Stimulated activated naive CD8-positive, alpha-beta T cell treated with anti-CD3 and anti-CD28 coated beads, Interleukin-15, Interleukin-2, amounts not matched to agents 100 ng/mL and 50 ng/mL, for 24 hours (primary cell): ENCODE data around the gene TMOD4.
"Not testable (repeated sequence)": the region's sequence is repeated elsewhere in the genome, so short reads cannot be mapped to it uniquely, and the experiment has no call there.

Experiments
- H3K27ac Mint-ChIP-seq: one replicate; pipeline ENCODE4 v1.8.0; 2021; ENCODE audit warnings: mild to moderate bottlenecking, mixed read lengths
- H3K27me3 Mint-ChIP-seq: one replicate; pipeline ENCODE4 v1.8.0; 2021; ENCODE audit warnings: mixed read lengths
- H3K36me3 Mint-ChIP-seq: one replicate; pipeline ENCODE4 v1.8.0; 2021; ENCODE audit warnings: low read depth, mixed read lengths
- H3K4me1 Mint-ChIP-seq: one replicate; pipeline ENCODE4 v1.8.0; 2021; ENCODE audit warnings: low read depth, mixed read lengths
- H3K4me3 Mint-ChIP-seq: one replicate; pipeline ENCODE4 v1.8.0; 2021; ENCODE audit warnings: mild to moderate bottlenecking, mixed read lengths
- H3K9me3 Mint-ChIP-seq: one replicate; pipeline ENCODE4 v1.8.0; 2021; ENCODE audit warnings: mixed read lengths

TMOD4 gene

GRCh38 chr1:151192047-151192446, 16.3 kb upstream of the TMOD4 start:
- peaks cover 34% of the 10 kb centered on the region for H3K4me1 Mint-ChIP-seq
- H3K9me3 Mint-ChIP-seq, result no peaks in the 10 kb centered on the region
- no peak overlapping the region for H3K27ac Mint-ChIP-seq
- no peak overlapping the region for H3K4me3 Mint-ChIP-seq
- peaks cover 3% of the 10 kb centered on the region for H3K36me3 Mint-ChIP-seq
- H3K27me3 Mint-ChIP-seq, result no peaks in the 10 kb centered on the region

GRCh38 chr1:151189637-151190445, 14.1 kb upstream of the TMOD4 start, which contains the start of gene VPS72:
TSS of gene VPS72 (minus strand) at chr1:151190197. CDS start at chr1:151190121, 76 bp downstream.
- Mint-ChIP-seq H3K27ac (peak within 1 kb of the TSS; percentile 98), H3K4me1 (peaks cover 30% of the 10 kb centered on the region), H3K4me3 (peak within 1 kb of the TSS; percentile 98), H3K36me3 (peaks cover 15% of the 10 kb centered on the region), H3K9me3 (no peaks in the 10 kb centered on the region), H3K27me3 (no peaks in the 10 kb centered on the region)

GRCh38 chr1:151188667-151189066, 12.9 kb upstream of the TMOD4 start:
- peaks cover 30% of the 10 kb centered on the region for H3K4me1 Mint-ChIP-seq
- peak overlapping the region; percentile 98 for H3K27ac Mint-ChIP-seq
- not testable (repeated sequence) for H3K9me3 Mint-ChIP-seq, H3K27me3 Mint-ChIP-seq
- peaks cover 24% of the 10 kb centered on the region for H3K36me3 Mint-ChIP-seq
- peak overlapping the region; percentile 98 for H3K4me3 Mint-ChIP-seq

- peaks cover 30% of the 10 kb centered on the region for H3K4me1 Mint-ChIP-seq
- no peaks in the 10 kb centered on the region for H3K9me3 Mint-ChIP-seq
- peaks cover 36% of the 10 kb centered on the region for H3K36me3 Mint-ChIP-seq
- H3K27me3 Mint-ChIP-seq, result no peaks in the 10 kb centered on the region
- no peak overlapping the region for H3K4me3 Mint-ChIP-seq
- no peak overlapping the region for H3K27ac Mint-ChIP-seq
Measured at GRCh38 chr1:151187205-151187604, 11.4 kb upstream of the TMOD4 start.

- Mint-ChIP-seq H3K9me3 (no peaks in the 10 kb centered on the region), H3K4me3 (no peak overlapping the region), H3K27me3 (no peaks in the 10 kb centered on the region), H3K27ac (no peak overlapping the region), H3K4me1 (peaks cover 16% of the 10 kb centered on the region), H3K36me3 (peaks cover 52% of the 10 kb centered on the region)
Measured at GRCh38 chr1:151184211-151184610, 8.4 kb upstream of the TMOD4 start.

GRCh38 chr1:151176514-151177045, 799 bp upstream of the TMOD4 start:
- no peaks in the 10 kb centered on the region for H3K9me3 Mint-ChIP-seq
- H3K4me1 Mint-ChIP-seq, result no peaks in the 10 kb centered on the region
- no peak overlapping the region for H3K27ac Mint-ChIP-seq
- no peak overlapping the region for H3K4me3 Mint-ChIP-seq
- H3K36me3 Mint-ChIP-seq, result peaks cover 60% of the 10 kb centered on the region
- no peaks in the 10 kb centered on the region for H3K27me3 Mint-ChIP-seq

- Mint-ChIP-seq H3K27ac (no peak overlapping the region), H3K27me3 (no peaks in the 10 kb centered on the region), H3K4me1 (no peaks in the 10 kb centered on the region), H3K4me3 (no peak overlapping the region), H3K36me3 (peaks cover 52% of the 10 kb centered on the region), H3K9me3 (no peaks in the 10 kb centered on the region)
Measured at GRCh38 chr1:151175041-151175741, 590 bp downstream of the TMOD4 start.

- H3K27me3 Mint-ChIP-seq, result no peaks in the 10 kb centered on the region
- peaks cover 15% of the 10 kb centered on the region for H3K4me1 Mint-ChIP-seq
- no peak overlapping the region for H3K4me3 Mint-ChIP-seq
- H3K27ac Mint-ChIP-seq, result peak overlapping the region; percentile 45
- H3K36me3 Mint-ChIP-seq, result peaks cover 55% of the 10 kb centered on the region
- H3K9me3 Mint-ChIP-seq, result no peaks in the 10 kb centered on the region
Measured at GRCh38 chr1:151171190-151171589, 4.6 kb downstream of the TMOD4 start.

GRCh38 chr1:151167116-151167515, 8.7 kb downstream of the TMOD4 start:
- peak overlapping the region; percentile 98 for H3K27ac Mint-ChIP-seq
- H3K36me3 Mint-ChIP-seq, result peaks cover 57% of the 10 kb centered on the region
- no peaks in the 10 kb centered on the region for H3K9me3 Mint-ChIP-seq
- no peaks in the 10 kb centered on the region for H3K27me3 Mint-ChIP-seq
- peak overlapping the region; percentile 95 for H3K4me3 Mint-ChIP-seq
- peaks cover 45% of the 10 kb centered on the region for H3K4me1 Mint-ChIP-seq

GRCh38 chr1:151166505-151166956, 9.2 kb downstream of the TMOD4 start:
- H3K36me3 Mint-ChIP-seq, result peaks cover 59% of the 10 kb centered on the region
- no peaks in the 10 kb centered on the region for H3K9me3 Mint-ChIP-seq
- peaks cover 51% of the 10 kb centered on the region for H3K4me1 Mint-ChIP-seq
- H3K4me3 Mint-ChIP-seq, result peak overlapping the region; percentile 95
- peak overlapping the region; percentile 98 for H3K27ac Mint-ChIP-seq
- H3K27me3 Mint-ChIP-seq, result no peaks in the 10 kb centered on the region

- peaks cover 55% of the 10 kb centered on the region for H3K4me1 Mint-ChIP-seq
- H3K36me3 Mint-ChIP-seq, result peaks cover 60% of the 10 kb centered on the region
- H3K9me3 Mint-ChIP-seq, result no peaks in the 10 kb centered on the region
- peak within 1 kb of the TSS; percentile 98 for H3K27ac Mint-ChIP-seq
- H3K4me3 Mint-ChIP-seq, result peak within 1 kb of the TSS; percentile 95
- no peaks in the 10 kb centered on the region for H3K27me3 Mint-ChIP-seq
Measured at GRCh38 chr1:151165738-151166504, 9.9 kb downstream of the TMOD4 start, which contains the start of the genes LYSMD1 and SCNM1. TSS of gene LYSMD1 (minus strand) at chr1:151165902. CDS start at chr1:151165258, 644 bp downstream. TSS of gene SCNM1 (plus strand) at chr1:151166144. CDS start at chr1:151166153, 9 bp downstream.

GRCh38 chr1:151165281-151165737, 10.5 kb downstream of the TMOD4 start:
- Mint-ChIP-seq H3K4me3 (peak overlapping the region; percentile 95), H3K36me3 (peaks cover 64% of the 10 kb centered on the region), H3K9me3 (no peaks in the 10 kb centered on the region), H3K27me3 (no peaks in the 10 kb centered on the region), H3K27ac (peak overlapping the region; percentile 98), H3K4me1 (peaks cover 60% of the 10 kb centered on the region)

GRCh38 chr1:151164732-151165280, 11.0 kb downstream of the TMOD4 start:
- H3K4me3 Mint-ChIP-seq, result peak overlapping the region; percentile 95
- H3K36me3 Mint-ChIP-seq, result peaks cover 69% of the 10 kb centered on the region
- H3K27me3 Mint-ChIP-seq, result no peaks in the 10 kb centered on the region
- no peaks in the 10 kb centered on the region for H3K9me3 Mint-ChIP-seq
- peaks cover 65% of the 10 kb centered on the region for H3K4me1 Mint-ChIP-seq
- H3K27ac Mint-ChIP-seq, result peak overlapping the region; percentile 98

GRCh38 chr1:151159373-151159772, 16.4 kb downstream of the TMOD4 start:
- Mint-ChIP-seq H3K27ac (peak overlapping the region; percentile 96), H3K36me3 (peaks cover 65% of the 10 kb centered on the region), H3K4me3 (peak overlapping the region; percentile 94), H3K4me1 (peaks cover 68% of the 10 kb centered on the region), H3K27me3 (no peaks in the 10 kb centered on the region), H3K9me3 (no peaks in the 10 kb centered on the region)
